ENCODE measurements around the gene PAPSS1.

The PAPSS1 gene

GRCh38 chr4:107747748-107748486, 27.9 kb upstream of the PAPSS1 start:
- no peak for TF ChIP-seq CTCF (conservative IDR thresholded peaks at IDR 0.05; ENCODE audit: low read depth, low read length)
- no peak overlapping the region for H3K4me3 ChIP-seq (ENCODE audit: low read length)
- DNase-seq (ENCODE audit: low read depth): no peak

- H3K4me3 ChIP-seq (ENCODE audit: low read length): no peak overlapping the region
- DNase-seq (ENCODE audit: low read depth): no peak
- no peak for TF ChIP-seq CTCF (conservative IDR thresholded peaks at IDR 0.05; ENCODE audit: low read depth, low read length)
Observed at GRCh38 chr4:107746161-107746560, 26.1 kb upstream of the PAPSS1 start.

GRCh38 chr4:107744532-107744931, 24.5 kb upstream of the PAPSS1 start:
- H3K4me3 ChIP-seq (ENCODE audit: low read length): no peak overlapping the region
- DNase-seq (ENCODE audit: low read depth): no peak
- TF ChIP-seq CTCF (conservative IDR thresholded peaks at IDR 0.05; ENCODE audit: low read depth, low read length): no peak

- TF ChIP-seq CTCF (conservative IDR thresholded peaks at IDR 0.05; ENCODE audit: low read depth, low read length): no peak
- DNase-seq (ENCODE audit: low read depth): no peak
- no peak overlapping the region for H3K4me3 ChIP-seq (ENCODE audit: low read length)
Observed at GRCh38 chr4:107743532-107743931, 23.5 kb upstream of the PAPSS1 start.

- no peak for DNase-seq (ENCODE audit: low read depth)
- H3K4me3 ChIP-seq (ENCODE audit: low read length): no peak overlapping the region
- TF ChIP-seq CTCF (conservative IDR thresholded peaks at IDR 0.05; ENCODE audit: low read depth, low read length): no peak
Observed at GRCh38 chr4:107742791-107743190, 22.8 kb upstream of the PAPSS1 start.

GRCh38 chr4:107742196-107742595, 22.2 kb upstream of the PAPSS1 start:
- TF ChIP-seq CTCF (conservative IDR thresholded peaks at IDR 0.05; ENCODE audit: low read depth, low read length): no peak
- no peak for DNase-seq (ENCODE audit: low read depth)
- H3K4me3 ChIP-seq (ENCODE audit: low read length): no peak overlapping the region

GRCh38 chr4:107740950-107741701, 21.1 kb upstream of the PAPSS1 start:
- DNase-seq (ENCODE audit: low read depth): no peak
- no peak overlapping the region for H3K4me3 ChIP-seq (ENCODE audit: low read length)
- TF ChIP-seq CTCF (conservative IDR thresholded peaks at IDR 0.05; ENCODE audit: low read depth, low read length): no peak
